ENCODE data around the gene HELB. TPM values are rescaled to one million over a fixed set of nuclear protein-coding genes. Genes with fewer than 3 reads are reported as not detected.

HELB gene
- total RNA-seq, 1 experiment from 2014 or later = 9.6 TPM

DNA sequence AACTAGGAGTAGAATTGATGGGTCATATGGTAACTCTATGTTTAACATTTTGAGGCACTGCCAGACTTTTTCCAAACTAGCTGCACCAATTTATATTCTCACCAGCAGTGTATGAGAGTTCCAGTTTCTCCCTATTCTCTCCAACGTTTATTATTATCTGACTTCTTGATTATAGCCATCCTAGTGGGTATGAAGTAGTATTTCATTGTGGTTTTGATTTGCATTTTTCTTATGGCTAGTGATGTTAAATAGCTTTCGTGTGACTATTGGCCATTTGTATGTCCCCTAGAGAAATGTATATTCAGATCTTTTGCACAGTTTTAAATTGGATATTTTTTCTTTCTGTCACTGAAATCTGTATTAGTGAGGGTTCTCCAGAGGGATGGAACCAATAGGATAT is 37.8 kb downstream of the HELB start:
- intact Hi-C loops (cut with micrococcal nuclease; ENCODE audit: unreplicated experiment) = no loop called here
- CTCF ChIA-PET = no interaction called here
- H3K27me3 Mint-ChIP-seq (ENCODE audit: unreplicated experiment) = no peaks in the 10 kb centered on the region
- no peak for DNase-seq
- TF ChIP-seq, protein P1, sequence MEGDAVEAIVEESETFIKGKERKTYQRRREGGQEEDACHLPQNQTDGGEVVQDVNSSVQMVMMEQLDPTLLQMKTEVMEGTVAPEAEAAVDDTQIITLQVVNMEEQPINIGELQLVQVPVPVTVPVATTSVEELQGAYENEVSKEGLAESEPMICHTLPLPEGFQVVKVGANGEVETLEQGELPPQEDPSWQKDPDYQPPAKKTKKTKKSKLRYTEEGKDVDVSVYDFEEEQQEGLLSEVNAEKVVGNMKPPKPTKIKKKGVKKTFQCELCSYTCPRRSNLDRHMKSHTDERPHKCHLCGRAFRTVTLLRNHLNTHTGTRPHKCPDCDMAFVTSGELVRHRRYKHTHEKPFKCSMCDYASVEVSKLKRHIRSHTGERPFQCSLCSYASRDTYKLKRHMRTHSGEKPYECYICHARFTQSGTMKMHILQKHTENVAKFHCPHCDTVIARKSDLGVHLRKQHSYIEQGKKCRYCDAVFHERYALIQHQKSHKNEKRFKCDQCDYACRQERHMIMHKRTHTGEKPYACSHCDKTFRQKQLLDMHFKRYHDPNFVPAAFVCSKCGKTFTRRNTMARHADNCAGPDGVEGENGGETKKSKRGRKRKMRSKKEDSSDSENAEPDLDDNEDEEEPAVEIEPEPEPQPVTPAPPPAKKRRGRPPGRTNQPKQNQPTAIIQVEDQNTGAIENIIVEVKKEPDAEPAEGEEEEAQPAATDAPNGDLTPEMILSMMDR (IDR thresholded peaks at IDR 0.05; ENCODE audit: unreplicated experiment) = no peak
- no peaks in the 10 kb centered on the region for H3K36me3 Mint-ChIP-seq (ENCODE audit: insufficient read depth, unreplicated experiment)
- no peak overlapping the region for H3K27ac Mint-ChIP-seq (ENCODE audit: unreplicated experiment)
- no peaks in the 10 kb centered on the region for H3K4me1 Mint-ChIP-seq (ENCODE audit: low read depth, unreplicated experiment)
- BruUV-seq (replicated peaks) = no TSS peak
- H3K4me3 Mint-ChIP-seq (ENCODE audit: low read depth, unreplicated experiment) = no peak overlapping the region
- H3K9me3 Mint-ChIP-seq (ENCODE audit: low read depth, unreplicated experiment) = peaks cover 3% of the 10 kb centered on the region

DNA sequence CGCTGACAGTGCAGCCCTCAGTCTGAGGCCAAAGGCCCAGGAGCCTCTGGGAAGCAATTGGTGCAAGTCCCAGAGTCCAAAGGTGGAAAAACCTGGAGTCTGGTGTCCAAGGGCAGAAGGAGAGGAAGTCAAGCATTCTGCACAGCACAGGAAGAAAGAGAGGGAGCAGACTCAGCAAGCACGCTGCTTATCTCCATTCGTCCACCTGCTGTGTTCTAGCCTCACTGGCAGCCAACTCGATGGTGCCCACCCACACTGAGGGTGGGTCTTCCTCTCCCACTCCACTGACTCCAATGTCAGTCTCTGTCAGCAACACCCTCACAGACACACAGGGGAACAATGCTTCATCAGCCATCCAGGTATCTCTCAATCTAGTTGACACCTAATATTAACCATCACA is 38.8 kb downstream of the HELB start:
- Mint-ChIP-seq H3K27ac (ENCODE audit: unreplicated experiment) (no peak overlapping the region), H3K4me1 (ENCODE audit: low read depth, unreplicated experiment) (no peaks in the 10 kb centered on the region), H3K4me3 (ENCODE audit: low read depth, unreplicated experiment) (no peak overlapping the region), H3K36me3 (ENCODE audit: insufficient read depth, unreplicated experiment) (no peaks in the 10 kb centered on the region), H3K27me3 (ENCODE audit: unreplicated experiment) (no peaks in the 10 kb centered on the region), H3K9me3 (ENCODE audit: low read depth, unreplicated experiment) (peaks cover 3% of the 10 kb centered on the region)
- TF ChIP-seq, protein P1 (IDR thresholded peaks at IDR 0.05; ENCODE audit: unreplicated experiment) = no peak
- CTCF ChIA-PET = no interaction called here
- DNase-seq = no peak
- intact Hi-C loops (cut with micrococcal nuclease; ENCODE audit: unreplicated experiment) = no loop called here
- BruUV-seq (replicated peaks) = no TSS peak

DNA sequence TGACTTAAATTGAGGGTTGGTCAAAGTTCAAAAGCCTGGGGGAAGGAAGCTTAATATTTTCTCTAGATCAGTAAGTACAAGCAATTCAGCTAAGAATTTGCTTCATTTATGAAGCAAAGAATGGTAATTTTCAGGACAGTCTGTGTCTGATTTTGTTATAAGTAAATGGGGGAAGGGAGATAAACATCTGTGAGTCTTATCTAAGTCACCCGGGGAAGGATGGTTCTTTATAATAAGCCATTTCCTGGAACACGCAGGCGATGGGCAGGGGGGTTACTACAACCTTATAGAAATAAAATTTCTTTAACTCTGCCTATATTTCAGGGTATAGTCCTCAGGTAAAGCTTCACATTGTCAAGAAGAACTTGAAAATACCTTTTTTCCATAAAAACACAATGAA is 42.9 kb downstream of the HELB start:
- intact Hi-C loops (cut with micrococcal nuclease; ENCODE audit: unreplicated experiment) = no loop called here
- no peak overlapping the region for H3K4me3 Mint-ChIP-seq (ENCODE audit: low read depth, unreplicated experiment)
- TF ChIP-seq, protein P1 (IDR thresholded peaks at IDR 0.05; ENCODE audit: unreplicated experiment) = no peak
- no peaks in the 10 kb centered on the region for H3K36me3 Mint-ChIP-seq (ENCODE audit: insufficient read depth, unreplicated experiment)
- CTCF ChIA-PET = no interaction called here
- no peak overlapping the region for H3K27ac Mint-ChIP-seq (ENCODE audit: unreplicated experiment)
- no peaks in the 10 kb centered on the region for H3K27me3 Mint-ChIP-seq (ENCODE audit: unreplicated experiment)
- H3K9me3 Mint-ChIP-seq (ENCODE audit: low read depth, unreplicated experiment) = peaks cover 3% of the 10 kb centered on the region
- no peak for DNase-seq
- H3K4me1 Mint-ChIP-seq (ENCODE audit: low read depth, unreplicated experiment) = no peaks in the 10 kb centered on the region
- BruUV-seq (replicated peaks) = no TSS peak

DNA sequence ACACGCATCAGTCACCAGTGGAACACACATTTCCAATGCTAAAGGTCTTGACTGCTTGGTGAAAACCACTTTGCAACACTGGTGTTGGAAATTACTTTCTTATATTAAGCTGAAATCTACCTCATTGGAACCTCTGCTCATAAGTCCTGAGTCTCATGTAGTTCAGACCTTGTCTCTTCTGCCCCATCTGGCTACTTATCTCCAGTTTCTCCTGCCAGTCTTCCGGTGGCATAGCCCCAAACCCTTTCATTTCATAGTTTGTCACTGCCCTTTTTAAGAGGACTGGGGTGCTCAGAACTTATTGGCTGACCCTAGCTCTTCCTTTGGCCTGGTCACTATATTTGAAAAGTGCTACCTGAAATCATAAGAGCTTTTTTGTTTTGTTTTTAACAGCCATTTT is 43.7 kb downstream of the HELB start:
- no peaks in the 10 kb centered on the region for H3K4me1 Mint-ChIP-seq (ENCODE audit: low read depth, unreplicated experiment)
- no peak overlapping the region for H3K27ac Mint-ChIP-seq (ENCODE audit: unreplicated experiment)
- no peaks in the 10 kb centered on the region for H3K27me3 Mint-ChIP-seq (ENCODE audit: unreplicated experiment)
- CTCF ChIA-PET = interaction anchor here (0.7 kb wide), 1 partner anchor 13 kb away, joined by 4 read pairs; no protein-coding TSS in a partner anchor
- H3K36me3 Mint-ChIP-seq (ENCODE audit: insufficient read depth, unreplicated experiment) = no peaks in the 10 kb centered on the region
- no peak overlapping the region for H3K4me3 Mint-ChIP-seq (ENCODE audit: low read depth, unreplicated experiment)
- TF ChIP-seq, protein P1 (IDR thresholded peaks at IDR 0.05; ENCODE audit: unreplicated experiment) = no peak
- intact Hi-C loops (cut with micrococcal nuclease; ENCODE audit: unreplicated experiment) = no loop called here
- BruUV-seq (replicated peaks) = no TSS peak
- peaks cover 3% of the 10 kb centered on the region for H3K9me3 Mint-ChIP-seq (ENCODE audit: low read depth, unreplicated experiment)
- no peak for DNase-seq
